H1 (cell line): ENCODE results near the gene AAGAB. TPM values are rescaled to one million over a fixed set of nuclear protein-coding genes. Genes with fewer than 3 reads are reported as not detected.

Experiments
- CTCF ChIA-PET: fragments of 300-600 bp; sonication (Branson Sonifier 250); formaldehyde crosslinking; loops from one replicate; lab custom pipeline; 2021; ENCODE audit not compliant: partially characterized antibody; lab: Charles Lee
- POLR2A ChIA-PET: fragments of 300-600 bp; sonication (Branson Sonifier 250); formaldehyde crosslinking; loops from one replicate; lab custom pipeline; 2021; ENCODE audit warnings: inconsistent platforms; ENCODE audit not compliant: partially characterized antibody; lab: Charles Lee
- DNase-seq, 2 experiments: peaks; one replicate each; pipeline versions ENCODE4 v3.0.0 to v3.0.0-alpha.2; 2010 to 2022; ENCODE audit warnings: low spot score in 2 of 2, low read depth in 1 of 2, mixed read lengths in 1 of 2
- FAIRE-seq: peaks from 2 replicates; lab custom pipeline; 2011; peaks lifted over from hg19 to GRCh38; lab: Jason Lieb, UNC
- H2AFZ ChIP-seq: 2 replicates; pipeline ENCODE4 v1.8.1; 2012; ENCODE audit warnings: low read length, inconsistent platforms
- H2AK5ac ChIP-seq: 2 replicates; pipeline ENCODE4 v1.6.1; 2013; ENCODE audit warnings: low read depth, low read length
- H2BK120ac ChIP-seq: replicated peaks from 2 replicates; pipeline ENCODE3; 2013; ENCODE audit warnings: low read depth, low read length, inconsistent platforms
- H2BK12ac ChIP-seq: 2 replicates; pipeline ENCODE4 v1.6.1; 2013; ENCODE audit warnings: low read depth, low read length
- H2BK15ac ChIP-seq: 2 replicates; pipeline ENCODE4 v1.6.1; 2013; ENCODE audit warnings: low read length
- H2BK20ac ChIP-seq: 2 replicates; pipeline ENCODE4 v1.6.1; 2013; ENCODE audit warnings: low read length
- H2BK5ac ChIP-seq: 2 replicates; pipeline ENCODE4 v1.6.1; 2013; ENCODE audit warnings: low read depth, low read length
- H3K14ac ChIP-seq: 2 replicates; pipeline ENCODE4 v1.6.1; 2013; ENCODE audit warnings: inconsistent platforms; ENCODE audit not compliant: insufficient read length
- H3K18ac ChIP-seq: 2 replicates; pipeline ENCODE4 v1.6.1; 2013; ENCODE audit warnings: low read length; ENCODE audit errors: extremely low read depth
- H3K23ac ChIP-seq: 2 replicates; pipeline ENCODE4 v1.6.1; 2013; ENCODE audit warnings: inconsistent platforms; ENCODE audit not compliant: insufficient read length
- H3K23me2 ChIP-seq: 2 replicates; pipeline ENCODE4 v1.6.1; 2013; ENCODE audit warnings: low read depth, low read length
- H3K27ac ChIP-seq: 2 replicates; pipeline ENCODE4 v1.6.1; 2011; ENCODE audit warnings: low read depth, low read length, inconsistent platforms
- H3K27me3 ChIP-seq, 4 experiments: replicated peaks in 1 of 4; 1 replicate in 1 of 4; 2 replicates in 3 of 4; pipeline versions ENCODE4 v1.6.1 to v1.8.1; 2011 to 2013; ENCODE audit warnings: low read length in 3 of 4, mild to moderate bottlenecking in 3 of 4, inconsistent platforms in 2 of 4, mixed read lengths in 2 of 4, moderate library complexity in 1 of 4; ENCODE audit not compliant: control insufficient read depth in 3 of 4, insufficient read depth in 3 of 4; ENCODE audit errors: extremely low read depth in 1 of 4
- H3K36me3 ChIP-seq, 4 experiments: 2 replicates each; pipeline versions ENCODE4 v1.6.1 to v1.8.1; 2011 to 2013; ENCODE audit warnings: mild to moderate bottlenecking in 4 of 4, low read length in 3 of 4, moderate library complexity in 2 of 4, control low read depth in 1 of 4, inconsistent platforms in 1 of 4; ENCODE audit not compliant: insufficient read depth in 4 of 4, control insufficient read depth in 2 of 4
- H3K4ac ChIP-seq: replicated peaks from 2 replicates; pipeline ENCODE3; 2013; ENCODE audit warnings: low read length, low read depth, mixed read lengths, inconsistent platforms; ENCODE audit not compliant: insufficient read length
- H3K4me1 ChIP-seq, 4 experiments: replicated peaks in 1 of 4; 1 replicate in 1 of 4; 2 replicates in 3 of 4; pipeline versions ENCODE4 v1.6.1 to v1.8.1; 2011 to 2013; ENCODE audit warnings: low read length in 3 of 4, inconsistent platforms in 2 of 4, mixed read lengths in 1 of 4; ENCODE audit not compliant: insufficient read depth in 4 of 4, control insufficient read depth in 3 of 4
- H3K4me2 ChIP-seq, 2 experiments: 2 replicates each; pipeline versions ENCODE4 v1.6.1 to v1.8.1; 2011 to 2013; ENCODE audit warnings: low read depth in 2 of 2, low read length in 2 of 2, control low read depth in 1 of 2, inconsistent platforms in 1 of 2, mild to moderate bottlenecking in 1 of 2; ENCODE audit not compliant: insufficient read depth in 1 of 2
- H3K4me3 ChIP-seq, 4 experiments: fragments of 200-600, 300-600 bp in 1 of 4; sonication (generic), shearing (Covaris generic), sonication (Bioruptor Twin) in 1 of 4; 2 replicates each; pipeline versions ENCODE4 v1.5.1 to v1.8.1; 2011 to 2016; ENCODE audit warnings: low read length in 4 of 4, low read depth in 3 of 4, control low read depth in 2 of 4, inconsistent platforms in 2 of 4, mild to moderate bottlenecking in 2 of 4, mixed read lengths in 1 of 4, moderate library complexity in 1 of 4; ENCODE audit not compliant: insufficient read depth in 2 of 4; ENCODE audit errors: extremely low read depth in 1 of 4
- H3K56ac ChIP-seq: replicated peaks from 2 replicates; pipeline ENCODE3; 2013; ENCODE audit warnings: low read depth, mild to moderate bottlenecking, mixed read lengths, low read length, inconsistent platforms; ENCODE audit not compliant: insufficient read length
- H3K79me1 ChIP-seq: 2 replicates; pipeline ENCODE4 v1.6.1; 2013; ENCODE audit warnings: low read depth, low read length, control low read depth
- H3K79me2 ChIP-seq, 2 experiments: 2 replicates each; pipeline versions ENCODE4 v1.6.1 to v1.8.1; 2012 to 2013; ENCODE audit warnings: low read length in 2 of 2, mild to moderate bottlenecking in 2 of 2, inconsistent platforms in 1 of 2; ENCODE audit not compliant: insufficient read depth in 2 of 2, control insufficient read depth in 1 of 2
- H3K9ac ChIP-seq, 4 experiments: replicated peaks in 1 of 4; 1 replicate in 1 of 4; 2 replicates in 3 of 4; pipeline versions ENCODE4 v1.6.1 to v1.8.1; 2011 to 2013; ENCODE audit warnings: low read depth in 3 of 4, low read length in 3 of 4, control low read depth in 2 of 4, mild to moderate bottlenecking in 2 of 4, moderate library complexity in 2 of 4, inconsistent platforms in 1 of 4; ENCODE audit errors: extremely low read depth in 1 of 4
- H3K9me3 ChIP-seq, 2 experiments: 2 replicates each; pipeline versions ENCODE4 v1.6.1 to v1.8.1; 2012 to 2013; ENCODE audit warnings: mild to moderate bottlenecking in 2 of 2, moderate library complexity in 2 of 2, control low read depth in 1 of 2, inconsistent platforms in 1 of 2, low read depth in 1 of 2, low read length in 1 of 2, mixed read lengths in 1 of 2; ENCODE audit not compliant: insufficient read depth in 2 of 2
- H4K20me1 ChIP-seq, 2 experiments: replicated peaks in 1 of 2; 2 replicates each; pipeline versions ENCODE3 to v1.8.1; 2011 to 2013; ENCODE audit warnings: inconsistent platforms in 2 of 2, low read length in 2 of 2, mild to moderate bottlenecking in 1 of 2; ENCODE audit not compliant: insufficient read depth in 2 of 2, control insufficient read depth in 1 of 2
- H4K5ac ChIP-seq: 2 replicates; pipeline ENCODE4 v1.6.1; 2013; ENCODE audit warnings: low read length, low read depth, mixed read lengths, inconsistent platforms; ENCODE audit not compliant: insufficient read length
- H4K8ac ChIP-seq: 2 replicates; pipeline ENCODE4 v1.8.0; 2013; ENCODE audit warnings: mild to moderate bottlenecking, moderate library complexity, low read length, inconsistent platforms; ENCODE audit not compliant: insufficient read depth; ENCODE audit errors: extremely low read depth
- H4K91ac ChIP-seq: replicated peaks from 2 replicates; pipeline ENCODE3; 2013; ENCODE audit warnings: low read length, mixed read lengths, inconsistent platforms; ENCODE audit not compliant: insufficient read length
- FOSL1 ChIP-seq: IDR thresholded peaks from 2 replicates; pipeline ENCODE4 v1.6.1; 2011; ENCODE audit warnings: mild to moderate bottlenecking, low read depth, low read length, moderate library complexity; ENCODE audit not compliant: insufficient read depth
- GABPA ChIP-seq: IDR thresholded peaks from 2 replicates; pipeline ENCODE4 v1.6.1; 2011; ENCODE audit warnings: mild to moderate bottlenecking, low read length, moderate library complexity, borderline replicate concordance; ENCODE audit not compliant: insufficient read depth
- JUN ChIP-seq: IDR thresholded peaks from 2 replicates; pipeline ENCODE4 v1.6.1; 2011; ENCODE audit warnings: low read depth, mild to moderate bottlenecking, improper control_type of control experiment, low read length
- TCF12 ChIP-seq: IDR thresholded peaks from 2 replicates; pipeline ENCODE4 v1.6.1; 2011; ENCODE audit warnings: low read depth, mild to moderate bottlenecking, low read length
- WGBS, 2 experiments: shearing (Covaris generic) in 1 of 2; methylation state at CpG; one replicate each; pipeline versions ENCODE4 v1.1.6 to v1.1.7; 2013 to 2015; ENCODE audit warnings: low lambda C conversion rate in 2 of 2, mixed read lengths in 2 of 2, inconsistent platforms in 1 of 2, low coverage in 1 of 2, missing lambda C conversion rate in 1 of 2; ENCODE audit not compliant: insufficient replicate concordance in 2 of 2, insufficient coverage in 1 of 2, insufficient read length in 1 of 2; ENCODE audit errors: extremely low coverage in 1 of 2, missing lambda C conversion rate in 1 of 2; 5-methylcytosine and 5-hydroxymethylcytosine counted together
- polyA plus RNA-seq, 7 experiments: library from polyadenylated mRNA; depleted of rRNA in 3 of 7; stranded (reverse) in 5 of 7; unstranded in 2 of 7; fragments of >200 nt in 5 of 7; fragments of 200-250 nt in 2 of 7; gene quantifications; 1 replicate in 5 of 7; 2 replicates in 1 of 7; 4 replicates in 1 of 7; pipeline versions ENCODE4 v1.2.1 to v1.2.3, GENCODE V29; 2011 to 2013; ENCODE audit warnings: missing spikeins in 2 of 7, mixed read lengths in 2 of 7
- total RNA-seq: library from RNA; stranded (reverse); fragmentation: NEBNext Ultra II Directional; extraction: Animal tissue kit (Norgen Biotek cat#: 25700); gene quantifications from 2 replicates; pipeline ENCODE4 v1.2.1, GENCODE V29; 2021
- TF ChIP-seq, protein P1 (sequence below): IDR thresholded peaks from 2 replicates; pipeline ENCODE4 v1.6.1; 2012; ENCODE audit warnings: low read length, inconsistent platforms

Gene AAGAB
- total and polyA plus RNA-seq, 2 of the 8 experiments (the other 6 are each of a cell fraction or from before 2014, with no cell fraction given): 20.1 to 45.9 TPM

DNA sequence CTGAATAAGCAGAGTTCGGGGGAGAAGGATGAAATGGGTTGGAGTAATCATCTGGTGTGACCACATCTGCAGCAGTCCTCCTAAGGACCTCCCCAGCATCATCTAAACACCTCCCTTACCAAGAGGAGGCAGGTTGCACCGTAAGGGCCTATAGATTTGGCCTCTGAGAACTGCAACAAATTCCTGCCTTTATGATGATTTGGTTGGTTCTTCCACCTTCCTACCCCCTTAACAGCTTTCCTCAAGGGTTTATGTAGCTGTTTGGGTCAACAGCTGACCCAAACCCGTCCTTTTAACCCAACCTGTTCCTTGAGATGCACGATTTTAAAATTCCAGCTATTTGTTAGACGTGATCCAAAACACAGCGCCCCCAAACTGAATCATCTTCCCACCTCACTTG, 58.2 kb downstream of the AAGAB start:
- CTCF ChIA-PET: no interaction called here

More for the DNA sequence above, 58.2 kb downstream of the AAGAB start:
- no peak overlapping the region for H2BK20ac ChIP-seq
- FAIRE-seq (no peak), DNase-seq (no peak)
- no peaks in the 10 kb centered on the region for H3K27me3 ChIP-seq
- no peak overlapping the region for H4K5ac ChIP-seq
- no peaks in the 10 kb centered on the region for H3K79me2 ChIP-seq
- H3K27ac ChIP-seq: no peak overlapping the region
- POLR2A ChIA-PET: no interaction called here
- peaks cover 0 to 12% (median 0%) of the 10 kb centered on the region in 4 experiments; a peak in 1 of 8 replicates for H3K36me3 ChIP-seq
- no peaks in the 10 kb centered on the region for H3K9me3 ChIP-seq
- H4K20me1 ChIP-seq: peaks cover 0 to 3% of the 10 kb centered on the region in 2 experiments
- H3K23me2 ChIP-seq: no peaks in the 10 kb centered on the region
- H3K14ac ChIP-seq: no peak overlapping the region
- H4K8ac ChIP-seq: no peak overlapping the region
- H2BK120ac ChIP-seq: no peak overlapping the region
- H3K18ac ChIP-seq: no peak overlapping the region
- no peak overlapping the region for H2BK5ac ChIP-seq
- H3K4me1 ChIP-seq: peaks cover 0 to 3% (median 1%) of the 10 kb centered on the region in 4 experiments; a peak in 2 of 7 replicates
- no peak overlapping the region for H3K4me3 ChIP-seq
- 91% methylated on average over 6 of the region's 6 CpGs; no CpG with 5 or more reads in 1 of the 2 experiments for WGBS, 2 experiments
- H2BK12ac ChIP-seq: no peak overlapping the region
- H2AFZ ChIP-seq: no peak overlapping the region
- no peak overlapping the region for H3K23ac ChIP-seq
- TF ChIP-seq FOSL1: no peak
- TF ChIP-seq, protein P1, sequence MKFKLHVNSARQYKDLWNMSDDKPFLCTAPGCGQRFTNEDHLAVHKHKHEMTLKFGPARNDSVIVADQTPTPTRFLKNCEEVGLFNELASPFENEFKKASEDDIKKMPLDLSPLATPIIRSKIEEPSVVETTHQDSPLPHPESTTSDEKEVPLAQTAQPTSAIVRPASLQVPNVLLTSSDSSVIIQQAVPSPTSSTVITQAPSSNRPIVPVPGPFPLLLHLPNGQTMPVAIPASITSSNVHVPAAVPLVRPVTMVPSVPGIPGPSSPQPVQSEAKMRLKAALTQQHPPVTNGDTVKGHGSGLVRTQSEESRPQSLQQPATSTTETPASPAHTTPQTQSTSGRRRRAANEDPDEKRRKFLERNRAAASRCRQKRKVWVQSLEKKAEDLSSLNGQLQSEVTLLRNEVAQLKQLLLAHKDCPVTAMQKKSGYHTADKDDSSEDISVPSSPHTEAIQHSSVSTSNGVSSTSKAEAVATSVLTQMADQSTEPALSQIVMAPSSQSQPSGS: no peak
- no peak for TF ChIP-seq GABPA
- no peak for TF ChIP-seq TCF12
- no peak for TF ChIP-seq JUN
- TF ChIP-seq, all 59 proteins: peak for 0
- Histone ChIP-seq H3K9ac (no peak overlapping the region), H2AK5ac (no peak overlapping the region), H3K79me1 (peaks cover 2% of the 10 kb centered on the region), H2BK15ac (no peak overlapping the region), H3K4ac (no peak overlapping the region), H3K56ac (no peak overlapping the region), H4K91ac (no peak overlapping the region), H3K4me2 (no peak overlapping the region)
